HEK293 (cell line): ENCODE measurements around the gene CPAMD8.

Source experiments
- MEIS1 ChIP-seq: sonication (generic); formaldehyde crosslinking; IDR thresholded peaks from 2 replicates; pipeline ENCODE4 v1.8.1; 2022; ENCODE audit warnings: missing genetic modification reagents, mild to moderate bottlenecking, borderline replicate concordance
- MYNN ChIP-seq: fragments of 450-650 bp; formaldehyde crosslinking; IDR thresholded peaks from 2 replicates; pipeline ENCODE4 v1.5.1; 2016; ENCODE audit warnings: missing biosample characterization, missing genetic modification characterization, borderline replicate concordance
- PRDM1 ChIP-seq: fragments of 450-650 bp; formaldehyde crosslinking; IDR thresholded peaks from 2 replicates; pipeline ENCODE4; 2016; ENCODE audit warnings: missing biosample characterization, missing genetic modification characterization
- ZFP3 ChIP-seq: fragments of 450-650 bp; formaldehyde crosslinking; IDR thresholded peaks from 2 replicates; pipeline ENCODE4 v1.5.1; 2016; ENCODE audit warnings: low read depth, missing biosample characterization, missing genetic modification characterization
- ZFP37 ChIP-seq: fragments of 450-650 bp; formaldehyde crosslinking; IDR thresholded peaks from 2 replicates; pipeline ENCODE4 v1.5.1; 2016; ENCODE audit warnings: missing biosample characterization, missing genetic modification characterization
- ZNF10 ChIP-seq: fragments of 450-650 bp; formaldehyde crosslinking; IDR thresholded peaks from 2 replicates; pipeline ENCODE4 v1.5.1; 2017; ENCODE audit warnings: missing biosample characterization, missing genetic modification characterization
- ZNF24 ChIP-seq: fragments of 450-650 bp; formaldehyde crosslinking; IDR thresholded peaks from 2 replicates; pipeline ENCODE4 v1.5.1; 2016; ENCODE audit warnings: missing biosample characterization, missing genetic modification characterization
- ZNF341 ChIP-seq: fragments of 450-650 bp; formaldehyde crosslinking; IDR thresholded peaks from 2 replicates; pipeline ENCODE4; 2016; ENCODE audit warnings: low read depth, missing biosample characterization, missing genetic modification characterization
- ZNF654 ChIP-seq: fragments of 450-650 bp; formaldehyde crosslinking; IDR thresholded peaks from 2 replicates; pipeline ENCODE4 v1.5.1; 2016; ENCODE audit warnings: low read depth, missing biosample characterization, missing genetic modification characterization
- ZNF670 ChIP-seq: fragments of 450-650 bp; formaldehyde crosslinking; IDR thresholded peaks from 2 replicates; pipeline ENCODE4 v1.5.1; 2016; ENCODE audit warnings: missing biosample characterization, missing genetic modification characterization, low read depth
- ZSCAN30 ChIP-seq: fragments of 450-650 bp; IDR thresholded peaks from 2 replicates; pipeline ENCODE4 v1.5.1; 2018; ENCODE audit warnings: missing biosample characterization, mild to moderate bottlenecking, missing genetic modification characterization, moderate library complexity
- TF ChIP-seq, protein P1 (sequence below): fragments of 450-650 bp; formaldehyde crosslinking; IDR thresholded peaks from 2 replicates; pipeline ENCODE4 v1.5.1; 2016; ENCODE audit warnings: missing biosample characterization, missing genetic modification characterization
- TF ChIP-seq, protein P2 (sequence below): sonication (generic); formaldehyde crosslinking; IDR thresholded peaks from 2 replicates; pipeline ENCODE4 v1.8.1; 2022; ENCODE audit warnings: mild to moderate bottlenecking, moderate library complexity, missing genetic modification reagents

DNA sequence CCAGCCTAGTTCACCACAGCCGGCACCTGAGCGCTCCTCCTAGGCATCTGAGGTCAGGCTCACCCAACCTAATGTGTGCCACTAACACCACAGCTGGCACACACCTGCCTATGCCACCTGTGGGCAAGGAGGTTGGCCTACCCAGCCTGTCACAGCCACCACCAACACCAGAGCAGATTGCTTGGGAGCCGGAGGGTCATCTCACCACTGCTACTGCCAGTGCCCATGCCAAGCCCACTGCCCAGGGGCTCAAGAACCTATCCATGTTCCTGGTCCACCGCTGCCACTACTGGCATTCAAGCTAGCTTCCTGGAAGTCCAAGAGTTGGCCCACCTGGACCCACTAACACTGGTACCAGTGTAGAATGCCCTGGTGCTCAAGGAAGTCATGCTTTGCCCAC lies 95.3 kb downstream of the CPAMD8 start:
- TF ChIP-seq ZFP3 (no peak), ZNF670 (tag by site-specific recombination) (no peak), ZNF10 (no peak), ZNF24 (no peak), MYNN (no peak), ZNF341 (no peak), ZSCAN30 (tag by site-specific recombination) (no peak), ZFP37 (tag by site-specific recombination) (no peak), MEIS1 (CRISPR knock-in tag) (no peak), ZNF654 (tag by site-specific recombination) (no peak), PRDM1 (no peak)
- TF ChIP-seq, protein P1, sequence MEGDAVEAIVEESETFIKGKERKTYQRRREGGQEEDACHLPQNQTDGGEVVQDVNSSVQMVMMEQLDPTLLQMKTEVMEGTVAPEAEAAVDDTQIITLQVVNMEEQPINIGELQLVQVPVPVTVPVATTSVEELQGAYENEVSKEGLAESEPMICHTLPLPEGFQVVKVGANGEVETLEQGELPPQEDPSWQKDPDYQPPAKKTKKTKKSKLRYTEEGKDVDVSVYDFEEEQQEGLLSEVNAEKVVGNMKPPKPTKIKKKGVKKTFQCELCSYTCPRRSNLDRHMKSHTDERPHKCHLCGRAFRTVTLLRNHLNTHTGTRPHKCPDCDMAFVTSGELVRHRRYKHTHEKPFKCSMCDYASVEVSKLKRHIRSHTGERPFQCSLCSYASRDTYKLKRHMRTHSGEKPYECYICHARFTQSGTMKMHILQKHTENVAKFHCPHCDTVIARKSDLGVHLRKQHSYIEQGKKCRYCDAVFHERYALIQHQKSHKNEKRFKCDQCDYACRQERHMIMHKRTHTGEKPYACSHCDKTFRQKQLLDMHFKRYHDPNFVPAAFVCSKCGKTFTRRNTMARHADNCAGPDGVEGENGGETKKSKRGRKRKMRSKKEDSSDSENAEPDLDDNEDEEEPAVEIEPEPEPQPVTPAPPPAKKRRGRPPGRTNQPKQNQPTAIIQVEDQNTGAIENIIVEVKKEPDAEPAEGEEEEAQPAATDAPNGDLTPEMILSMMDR (tag by site-specific recombination) = no peak
- TF ChIP-seq, protein P2, sequence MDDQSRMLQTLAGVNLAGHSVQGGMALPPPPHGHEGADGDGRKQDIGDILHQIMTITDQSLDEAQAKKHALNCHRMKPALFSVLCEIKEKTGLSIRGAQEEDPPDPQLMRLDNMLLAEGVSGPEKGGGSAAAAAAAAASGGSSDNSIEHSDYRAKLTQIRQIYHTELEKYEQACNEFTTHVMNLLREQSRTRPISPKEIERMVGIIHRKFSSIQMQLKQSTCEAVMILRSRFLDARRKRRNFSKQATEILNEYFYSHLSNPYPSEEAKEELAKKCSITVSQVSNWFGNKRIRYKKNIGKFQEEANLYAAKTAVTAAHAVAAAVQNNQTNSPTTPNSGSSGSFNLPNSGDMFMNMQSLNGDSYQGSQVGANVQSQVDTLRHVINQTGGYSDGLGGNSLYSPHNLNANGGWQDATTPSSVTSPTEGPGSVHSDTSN (CRISPR knock-in tag) = no peak
